Ishikawa (cell line): ENCODE data around the gene RIGI.

Experiments
- CEBPB ChIP-seq: IDR thresholded peaks from 2 replicates; pipeline ENCODE4 v1.6.1; 2012
- CREB1 ChIP-seq: IDR thresholded peaks from 2 replicates; pipeline ENCODE4 v1.6.1; 2012; ENCODE audit warnings: low read depth
- EGR1 ChIP-seq: IDR thresholded peaks from 2 replicates; pipeline ENCODE4 v1.6.1; 2012
- EP300 ChIP-seq: IDR thresholded peaks from 2 replicates; pipeline ENCODE4 v1.6.1; 2012; ENCODE audit warnings: borderline replicate concordance
- FOXM1 ChIP-seq: IDR thresholded peaks from 2 replicates; pipeline ENCODE4 v1.6.1; 2012; ENCODE audit warnings: low read depth, borderline replicate concordance
- NFIC ChIP-seq: IDR thresholded peaks from 2 replicates; pipeline ENCODE4 v1.6.1; 2012
- RAD21 ChIP-seq: IDR thresholded peaks from 2 replicates; pipeline ENCODE4 v1.6.1; 2012; ENCODE audit warnings: low read depth
- TAF1 ChIP-seq: IDR thresholded peaks from 2 replicates; pipeline ENCODE4 v1.6.1; 2012; ENCODE audit warnings: low read depth, mild to moderate bottlenecking
- TCF12 ChIP-seq: IDR thresholded peaks from 2 replicates; pipeline ENCODE4 v1.6.1; 2012; ENCODE audit warnings: low read depth
- TEAD4 ChIP-seq: IDR thresholded peaks from 2 replicates; pipeline ENCODE4 v1.6.1; 2012
- YY1 ChIP-seq: IDR thresholded peaks from 2 replicates; pipeline ENCODE4 v1.6.1; 2012; ENCODE audit warnings: low read depth
- ZBTB7A ChIP-seq: IDR thresholded peaks from 2 replicates; pipeline ENCODE4 v1.6.1; 2012; ENCODE audit warnings: low read depth
- TF ChIP-seq, protein P1 (sequence below): IDR thresholded peaks from 2 replicates; pipeline ENCODE4 v1.6.1; 2012
- TF ChIP-seq, protein P2 (sequence below): IDR thresholded peaks from 2 replicates; pipeline ENCODE4 v1.6.1; 2012; ENCODE audit warnings: low read depth, mild to moderate bottlenecking
- TF ChIP-seq, protein P3 (sequence below): IDR thresholded peaks from 2 replicates; pipeline ENCODE4 v1.6.1; 2012

Gene RIGI

DNA sequence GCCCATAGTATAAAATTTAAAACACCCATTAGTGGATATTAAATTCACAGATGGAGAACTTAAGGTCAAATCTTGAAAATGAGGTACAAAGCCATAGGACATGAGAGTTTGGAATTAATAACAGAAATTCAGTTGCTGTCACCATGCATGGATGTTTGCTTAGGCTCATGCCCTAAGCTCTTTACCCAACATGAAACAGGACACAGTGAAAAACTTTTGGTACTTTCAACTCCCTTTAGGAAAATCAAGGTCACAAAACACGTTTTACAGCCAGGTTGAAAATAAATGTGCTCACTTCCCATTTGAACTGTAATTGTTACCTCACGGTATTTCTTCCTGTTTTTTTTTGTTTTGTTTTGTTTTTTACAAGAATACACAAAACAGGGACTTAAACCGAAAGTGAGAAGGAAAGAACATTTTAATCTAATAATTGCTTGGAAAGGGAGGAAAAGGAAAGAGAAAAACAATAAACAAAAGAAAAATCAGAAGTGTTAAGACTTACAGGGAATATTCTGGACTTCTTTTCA, 32.5 kb upstream of the RIGI start:
- no peak for TF ChIP-seq FOXM1
- no peak for TF ChIP-seq TEAD4
- TF ChIP-seq, protein P1, sequence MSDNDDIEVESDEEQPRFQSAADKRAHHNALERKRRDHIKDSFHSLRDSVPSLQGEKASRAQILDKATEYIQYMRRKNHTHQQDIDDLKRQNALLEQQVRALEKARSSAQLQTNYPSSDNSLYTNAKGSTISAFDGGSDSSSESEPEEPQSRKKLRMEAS, result no peak
- TF ChIP-seq, protein P2, sequence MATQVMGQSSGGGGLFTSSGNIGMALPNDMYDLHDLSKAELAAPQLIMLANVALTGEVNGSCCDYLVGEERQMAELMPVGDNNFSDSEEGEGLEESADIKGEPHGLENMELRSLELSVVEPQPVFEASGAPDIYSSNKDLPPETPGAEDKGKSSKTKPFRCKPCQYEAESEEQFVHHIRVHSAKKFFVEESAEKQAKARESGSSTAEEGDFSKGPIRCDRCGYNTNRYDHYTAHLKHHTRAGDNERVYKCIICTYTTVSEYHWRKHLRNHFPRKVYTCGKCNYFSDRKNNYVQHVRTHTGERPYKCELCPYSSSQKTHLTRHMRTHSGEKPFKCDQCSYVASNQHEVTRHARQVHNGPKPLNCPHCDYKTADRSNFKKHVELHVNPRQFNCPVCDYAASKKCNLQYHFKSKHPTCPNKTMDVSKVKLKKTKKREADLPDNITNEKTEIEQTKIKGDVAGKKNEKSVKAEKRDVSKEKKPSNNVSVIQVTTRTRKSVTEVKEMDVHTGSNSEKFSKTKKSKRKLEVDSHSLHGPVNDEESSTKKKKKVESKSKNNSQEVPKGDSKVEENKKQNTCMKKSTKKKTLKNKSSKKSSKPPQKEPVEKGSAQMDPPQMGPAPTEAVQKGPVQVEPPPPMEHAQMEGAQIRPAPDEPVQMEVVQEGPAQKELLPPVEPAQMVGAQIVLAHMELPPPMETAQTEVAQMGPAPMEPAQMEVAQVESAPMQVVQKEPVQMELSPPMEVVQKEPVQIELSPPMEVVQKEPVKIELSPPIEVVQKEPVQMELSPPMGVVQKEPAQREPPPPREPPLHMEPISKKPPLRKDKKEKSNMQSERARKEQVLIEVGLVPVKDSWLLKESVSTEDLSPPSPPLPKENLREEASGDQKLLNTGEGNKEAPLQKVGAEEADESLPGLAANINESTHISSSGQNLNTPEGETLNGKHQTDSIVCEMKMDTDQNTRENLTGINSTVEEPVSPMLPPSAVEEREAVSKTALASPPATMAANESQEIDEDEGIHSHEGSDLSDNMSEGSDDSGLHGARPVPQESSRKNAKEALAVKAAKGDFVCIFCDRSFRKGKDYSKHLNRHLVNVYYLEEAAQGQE, result no peak
- no peak for TF ChIP-seq EP300
- TF ChIP-seq, protein P3, sequence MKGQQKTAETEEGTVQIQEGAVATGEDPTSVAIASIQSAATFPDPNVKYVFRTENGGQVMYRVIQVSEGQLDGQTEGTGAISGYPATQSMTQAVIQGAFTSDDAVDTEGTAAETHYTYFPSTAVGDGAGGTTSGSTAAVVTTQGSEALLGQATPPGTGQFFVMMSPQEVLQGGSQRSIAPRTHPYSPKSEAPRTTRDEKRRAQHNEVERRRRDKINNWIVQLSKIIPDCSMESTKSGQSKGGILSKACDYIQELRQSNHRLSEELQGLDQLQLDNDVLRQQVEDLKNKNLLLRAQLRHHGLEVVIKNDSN, result no peak
- TF ChIP-seq YY1, result no peak
- no peak for TF ChIP-seq TAF1
- TF ChIP-seq CREB1, result no peak
- no peak for TF ChIP-seq ZBTB7A
- no peak for TF ChIP-seq EGR1
- no peak for TF ChIP-seq TCF12
- no peak for TF ChIP-seq NFIC
- no peak for TF ChIP-seq RAD21
- no peak for TF ChIP-seq CEBPB

DNA sequence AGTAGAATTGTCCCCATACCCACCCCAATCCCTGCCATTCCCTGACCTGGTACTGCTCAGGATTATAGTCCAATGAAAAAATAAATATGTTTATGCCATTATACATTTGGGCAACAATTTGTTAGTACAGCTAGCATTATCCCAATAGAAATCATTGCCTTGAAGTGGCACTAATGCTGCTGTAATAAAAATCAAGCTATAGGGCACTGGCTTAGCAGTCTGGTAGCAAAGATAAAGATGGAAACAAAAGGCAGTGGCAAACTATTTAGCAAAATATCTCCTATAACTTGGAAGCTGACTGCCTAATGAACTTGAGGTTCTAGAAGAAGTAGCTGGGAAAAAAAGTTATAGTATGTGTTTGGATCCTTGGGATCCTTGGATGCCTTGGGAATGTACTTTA, 28.6 kb upstream of the RIGI start:
- TF ChIP-seq CREB1 (no peak), TEAD4 (no peak), YY1 (no peak), EP300 (no peak), TCF12 (no peak), CEBPB (no peak)

DNA sequence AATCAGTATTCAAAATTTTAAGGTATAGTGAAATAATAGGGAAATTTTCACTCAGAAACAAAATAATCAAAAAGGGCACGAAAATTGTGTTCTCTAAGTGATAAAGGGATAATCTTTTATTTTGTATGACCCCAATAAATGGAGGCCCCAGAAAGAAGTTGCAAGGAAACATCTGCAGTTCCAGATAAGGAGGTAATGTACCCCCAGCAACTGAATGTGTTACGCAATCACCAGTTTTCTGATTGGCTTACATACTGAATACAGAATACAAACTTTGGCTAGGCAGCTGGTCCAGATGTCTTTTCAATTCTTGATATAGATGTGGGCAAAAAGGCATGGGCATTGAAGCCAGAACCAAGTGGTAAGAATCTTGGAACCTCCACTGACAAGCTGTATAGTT, 28.1 kb upstream of the RIGI start:
- TF ChIP-seq CEBPB, result peak; percentile 94
- no peak for TF ChIP-seq RAD21

DNA sequence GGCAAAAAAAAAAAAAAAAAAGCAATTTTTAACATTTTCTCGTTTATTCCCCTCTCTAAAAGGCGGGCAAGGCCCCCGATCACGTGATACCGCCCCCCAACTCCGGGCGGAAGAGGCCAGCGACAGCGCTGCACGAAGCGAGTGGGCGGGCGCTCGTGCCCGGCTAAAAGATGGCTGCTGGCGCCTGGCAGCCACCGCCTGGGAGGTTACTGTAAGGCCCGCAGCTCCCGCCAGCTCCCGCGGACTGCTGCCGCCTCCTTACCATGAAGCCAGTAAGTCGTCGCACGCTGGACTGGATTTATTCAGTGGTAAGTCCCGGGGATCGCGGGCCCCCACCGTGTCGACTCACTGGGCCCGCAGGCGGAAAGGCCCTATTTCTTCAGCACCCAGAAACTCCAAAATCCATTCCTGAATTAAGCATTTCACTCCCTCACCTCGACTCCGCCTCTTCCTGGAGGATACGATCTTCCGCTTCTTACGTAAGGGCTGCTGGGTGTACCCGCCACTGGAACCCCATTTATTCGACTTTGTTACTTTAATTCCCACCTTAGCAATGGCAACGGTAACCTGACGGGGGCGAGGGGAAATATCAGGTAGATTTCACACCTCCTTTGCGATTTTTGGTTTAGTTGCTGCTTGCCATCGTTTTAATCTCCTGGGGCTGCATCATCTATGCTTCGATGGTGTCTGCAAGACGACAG, 26.3 kb upstream of the RIGI start, which contains the start of the genes SMIM27 and TOPORS:
Gene SMIM27 (plus strand): TSS at position 156 of the 701 bp plus-strand sequence. CDS start 108 bp downstream, at position 264.
Gene TOPORS (minus strand): TSS at position 415 of the 701 bp plus-strand sequence. CDS start 150 bp downstream, at position 265.
- TF ChIP-seq YY1, result peak; percentile 98
- no peak for TF ChIP-seq ZBTB7A
- TF ChIP-seq, protein P2, result 0 out of 2 replicates have a peak, but pooled peaks have one; percentile 11
- peak; percentile 95 for TF ChIP-seq EGR1
- no peak for TF ChIP-seq EP300
- TF ChIP-seq TAF1, result peak; percentile 100
- TF ChIP-seq CREB1, result peak; percentile 35; the same call in 1 of the 2 replicates
- TF ChIP-seq, protein P1, result peak; percentile 40; the same call in 1 of the 2 replicates
- TF ChIP-seq TCF12, result peak; percentile 61
- TF ChIP-seq FOXM1, result no peak
- TF ChIP-seq, protein P3, result peak; percentile 96
- TF ChIP-seq TEAD4, result no peak
- TF ChIP-seq NFIC, result no peak
- no peak for TF ChIP-seq RAD21
- TF ChIP-seq CEBPB, result peak; percentile 77

DNA sequence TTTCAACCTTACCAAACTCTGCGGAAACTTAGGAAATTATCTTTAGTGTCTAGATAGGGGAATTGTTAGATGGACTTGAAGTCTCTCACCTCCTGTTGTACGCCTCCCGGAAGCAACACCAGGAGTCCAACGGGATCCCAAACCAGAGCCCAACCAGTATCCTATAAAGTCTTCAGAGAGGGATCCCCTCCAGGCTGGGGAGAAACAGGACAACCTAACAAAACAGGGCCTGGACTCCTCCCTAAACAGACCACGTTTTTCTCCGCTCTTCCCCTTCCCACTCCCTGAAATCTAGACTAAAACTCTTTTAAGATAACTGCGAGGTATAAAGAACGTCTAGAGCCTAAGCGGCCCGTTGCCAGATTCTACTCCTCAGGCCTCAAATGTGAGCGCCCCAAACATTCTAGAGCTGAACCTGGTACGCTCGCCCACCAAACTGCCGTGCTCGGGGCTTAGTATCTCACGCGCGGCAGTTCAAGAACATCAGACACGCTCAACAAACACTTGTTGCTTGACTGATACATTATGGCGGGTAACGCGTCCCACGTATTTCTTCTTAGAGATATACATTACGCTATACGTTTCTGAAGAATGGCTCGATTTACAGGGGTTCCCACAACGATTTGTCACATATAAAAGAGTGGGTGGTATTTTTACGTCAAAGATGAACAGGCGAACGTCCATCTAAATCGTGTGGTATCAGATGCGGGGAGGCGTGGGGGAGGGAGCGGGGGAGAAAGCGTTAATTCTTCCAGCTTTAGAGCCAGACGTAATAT, 25.5 kb upstream of the RIGI start:
- TF ChIP-seq FOXM1, result no peak
- TF ChIP-seq YY1, result no peak
- TF ChIP-seq EP300, result no peak
- TF ChIP-seq TCF12, result no peak
- TF ChIP-seq, protein P3, result no peak
- TF ChIP-seq TAF1, result no peak
- TF ChIP-seq NFIC, result no peak
- TF ChIP-seq EGR1, result no peak
- TF ChIP-seq CREB1, result no peak
- no peak for TF ChIP-seq CEBPB
- TF ChIP-seq, protein P1, result no peak; the same call in 1 of the 2 replicates
- TF ChIP-seq TEAD4, result no peak
- no peak for TF ChIP-seq ZBTB7A
- TF ChIP-seq, protein P2, result no peak
- TF ChIP-seq RAD21, result no peak
